GM21423 (cell line): ENCODE data around the gene TMEM121.

Source experiments
- ATAC-seq: cut with Tn5 transposase; IDR thresholded peaks from one replicate; pipeline ENCODE4 v1.9.1; 2021; ENCODE audit warnings: mild to moderate bottlenecking, moderate library complexity; ENCODE audit not compliant: unreplicated experiment

The TMEM121 gene

GRCh38 chr14:105525861-105526775, at the start of gene TMEM121:
TSS of gene TMEM121 (plus strand) at chr14:105526583. CDS start at chr14:105528835, 2,252 bp downstream.
- no peak for ATAC-seq

DNA sequence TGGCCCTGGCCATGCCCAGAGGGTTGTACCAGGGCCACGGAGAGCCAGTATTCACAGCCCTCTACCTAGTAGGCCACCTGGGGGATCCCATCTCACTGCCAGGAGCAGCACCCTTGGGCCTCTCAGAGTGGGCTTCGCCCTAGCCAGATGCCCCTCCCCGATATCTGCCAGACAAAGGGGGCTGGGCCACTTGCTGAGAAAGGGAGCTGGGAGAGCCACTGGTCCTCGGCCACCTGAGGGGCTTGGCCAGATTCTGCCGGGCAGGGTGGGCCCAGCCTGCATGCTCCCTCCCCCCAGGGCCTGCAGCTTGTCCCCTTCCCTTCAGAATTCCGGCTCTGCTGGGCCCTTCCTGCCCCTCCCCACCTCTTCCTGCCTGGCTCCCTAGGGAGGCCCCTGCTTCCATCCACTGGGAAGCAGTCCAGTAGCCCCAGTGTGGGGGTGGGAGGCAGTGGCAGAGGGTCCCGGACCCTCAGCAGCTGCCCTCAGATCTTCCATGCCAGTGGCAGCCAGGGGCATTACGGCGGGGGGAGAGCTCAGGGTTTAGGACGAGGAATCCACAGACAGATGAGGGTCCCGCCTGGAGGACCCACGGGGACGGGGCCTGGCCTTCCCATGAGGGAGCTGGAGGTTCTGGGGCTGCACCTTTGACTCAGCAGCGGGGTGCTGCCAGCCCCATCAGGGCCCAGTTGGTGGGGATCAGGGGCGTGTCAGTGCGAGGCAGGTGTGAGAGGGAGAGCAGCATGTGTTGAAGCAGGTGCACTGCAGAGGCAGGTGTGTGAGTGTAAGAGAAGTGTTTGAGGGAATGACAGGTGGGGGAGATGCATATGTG, 49.3 kb upstream of the TMEM121 start:
- ATAC-seq, result no peak

DNA sequence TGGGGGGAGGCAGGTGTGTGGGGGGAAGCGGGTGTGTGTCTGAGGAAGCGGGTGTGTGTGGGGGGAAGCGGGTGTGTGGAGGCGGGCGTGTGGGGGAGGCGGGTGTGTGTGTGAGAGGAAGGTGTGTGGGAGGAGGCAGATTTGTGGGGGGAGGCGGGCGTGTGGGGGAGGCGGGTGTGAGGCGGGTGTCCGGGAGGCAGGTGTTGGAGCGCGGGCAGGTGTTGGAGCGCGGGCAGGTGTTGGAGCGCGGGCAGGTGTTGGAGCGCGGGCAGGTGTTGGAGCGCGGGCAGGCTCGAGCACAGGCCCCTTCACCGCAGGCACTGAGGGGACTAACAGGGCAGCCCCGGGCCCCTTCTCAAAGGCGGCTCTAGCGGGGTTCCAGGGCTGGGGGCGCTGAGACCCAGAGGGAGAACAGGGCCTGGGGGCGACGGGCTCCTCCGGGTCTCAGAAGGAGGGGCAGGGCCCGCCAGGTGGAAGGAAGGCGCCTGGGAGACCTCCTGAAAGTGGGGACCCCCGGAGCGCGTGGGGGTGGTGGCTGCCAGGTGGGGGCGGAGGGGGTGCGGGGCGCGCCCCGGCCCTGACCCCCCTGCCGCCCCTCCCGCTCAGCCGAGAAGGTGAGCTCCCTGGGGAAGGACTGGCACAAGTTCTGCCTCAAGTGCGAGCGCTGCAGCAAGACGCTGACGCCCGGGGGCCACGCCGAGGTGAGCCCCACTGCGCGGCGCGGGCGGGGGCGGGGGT, 48.6 kb upstream of the TMEM121 start:
- no peak for ATAC-seq

DNA sequence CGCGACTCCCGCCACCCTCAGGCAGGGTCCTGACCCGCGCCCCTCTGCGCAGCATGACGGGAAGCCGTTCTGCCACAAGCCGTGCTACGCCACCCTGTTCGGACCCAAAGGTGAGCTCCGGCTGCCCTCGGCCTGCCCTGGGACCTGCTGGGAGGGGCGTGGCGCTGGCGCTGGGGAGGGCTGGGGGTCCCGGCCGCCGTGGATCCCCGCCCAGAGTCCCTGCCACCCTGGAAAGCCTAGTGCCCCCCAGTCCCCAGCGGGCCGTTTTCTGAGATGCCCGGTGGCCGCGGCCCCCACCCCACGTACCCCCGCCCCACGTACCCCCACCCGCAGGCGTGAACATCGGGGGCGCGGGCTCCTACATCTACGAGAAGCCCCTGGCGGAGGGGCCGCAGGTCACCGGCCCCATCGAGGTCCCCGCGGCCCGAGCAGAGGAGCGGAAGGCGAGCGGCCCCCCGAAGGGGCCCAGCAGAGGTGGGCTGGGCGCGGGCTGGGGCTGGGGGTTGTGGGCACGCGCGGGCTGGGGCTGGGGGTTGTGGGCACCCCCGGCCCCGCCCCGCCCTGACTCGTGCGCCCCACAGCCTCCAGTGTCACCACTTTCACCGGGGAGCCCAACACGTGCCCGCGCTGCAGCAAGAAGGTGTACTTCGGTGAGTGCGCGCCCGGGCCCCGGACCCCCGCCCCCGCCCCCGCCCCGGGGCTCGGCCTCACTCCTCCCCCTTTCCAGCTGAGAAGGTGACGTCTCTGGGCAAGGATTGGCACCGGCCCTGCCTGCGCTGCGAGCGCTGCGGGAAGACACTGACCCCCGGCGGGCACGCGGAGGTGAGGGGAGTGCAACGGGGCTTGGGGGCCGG, 47.8 kb upstream of the TMEM121 start:
- no peak for ATAC-seq

- no peak for ATAC-seq
Observed at GRCh38 chr14:105479431-105480158, 46.8 kb upstream of the TMEM121 start.

DNA sequence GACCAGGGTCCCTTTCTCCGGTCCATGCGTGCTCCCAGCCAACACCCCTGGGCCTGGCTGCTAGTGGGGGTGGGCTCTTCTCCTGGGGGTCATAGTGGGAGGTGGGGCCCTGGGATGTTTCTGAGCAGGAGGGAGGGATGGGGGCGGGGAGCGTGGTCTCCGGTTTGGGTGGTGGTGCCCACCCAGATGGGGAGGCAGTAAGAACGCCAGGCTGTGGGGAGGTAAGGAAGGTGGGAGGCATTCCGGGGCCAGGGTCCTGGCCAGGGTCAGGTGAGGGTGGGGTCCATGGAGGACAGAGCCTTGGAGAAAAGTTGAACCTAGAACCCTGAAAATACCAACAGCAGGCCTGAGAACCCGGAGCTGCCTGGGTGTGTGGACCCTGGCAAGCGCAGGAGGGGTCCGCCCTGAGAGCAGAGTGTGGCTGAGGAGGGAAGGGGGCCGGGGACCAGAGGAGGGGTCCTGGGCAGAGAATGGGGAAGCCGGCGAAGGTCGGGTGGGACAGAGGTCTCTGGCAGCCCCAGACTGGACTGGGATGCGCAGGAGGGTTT, 46.1 kb upstream of the TMEM121 start:
- no peak for ATAC-seq

DNA sequence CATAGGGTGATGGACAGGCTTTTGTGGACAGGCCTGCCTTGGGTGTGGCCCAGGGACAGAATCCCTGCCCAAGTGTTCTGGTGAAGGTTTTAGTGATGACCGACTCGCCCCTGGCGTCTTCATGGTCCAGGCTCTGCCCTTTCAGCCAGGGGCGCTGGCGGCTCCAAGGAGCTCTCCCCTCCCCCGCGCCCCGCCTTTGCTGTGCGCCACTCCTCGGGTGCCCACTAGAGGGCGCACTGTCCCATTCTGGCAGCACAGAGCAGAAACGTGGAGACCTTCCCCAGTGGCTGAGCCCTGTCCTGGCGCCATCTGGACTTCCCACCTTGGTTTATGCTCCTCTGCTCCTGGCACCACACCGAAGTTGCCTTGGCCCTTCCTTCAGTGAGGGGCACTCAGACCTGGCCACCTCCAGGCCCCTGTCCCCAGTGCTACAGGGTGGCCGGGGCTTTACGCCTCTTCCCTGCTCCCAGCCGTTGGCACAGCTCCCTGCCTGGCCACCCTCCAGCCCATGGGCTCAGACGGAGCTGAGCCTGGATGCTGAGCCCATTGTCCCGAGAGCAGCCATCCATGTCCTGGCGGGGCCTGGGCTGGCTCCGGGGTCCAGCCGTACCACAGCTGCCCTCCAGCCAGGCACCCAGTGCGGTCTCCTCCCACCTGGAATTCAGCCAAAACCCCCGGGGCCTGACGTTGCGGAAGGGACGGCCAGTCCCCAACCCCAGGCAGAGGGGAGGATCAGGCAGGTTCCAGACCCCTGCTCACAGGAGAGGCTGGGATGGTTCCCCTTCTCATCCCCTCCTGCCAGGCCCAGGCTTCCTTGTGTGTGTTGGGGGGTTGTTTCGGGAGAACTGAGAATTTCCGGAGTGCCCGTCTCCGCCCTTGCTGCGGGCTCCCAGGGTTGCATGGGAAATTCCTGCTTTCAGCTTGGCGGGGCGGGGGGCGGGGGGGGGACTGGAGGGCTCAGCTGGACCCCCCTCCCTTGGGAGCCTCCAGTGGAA, 45.3 kb upstream of the TMEM121 start:
- ATAC-seq, result peak; percentile 43

DNA sequence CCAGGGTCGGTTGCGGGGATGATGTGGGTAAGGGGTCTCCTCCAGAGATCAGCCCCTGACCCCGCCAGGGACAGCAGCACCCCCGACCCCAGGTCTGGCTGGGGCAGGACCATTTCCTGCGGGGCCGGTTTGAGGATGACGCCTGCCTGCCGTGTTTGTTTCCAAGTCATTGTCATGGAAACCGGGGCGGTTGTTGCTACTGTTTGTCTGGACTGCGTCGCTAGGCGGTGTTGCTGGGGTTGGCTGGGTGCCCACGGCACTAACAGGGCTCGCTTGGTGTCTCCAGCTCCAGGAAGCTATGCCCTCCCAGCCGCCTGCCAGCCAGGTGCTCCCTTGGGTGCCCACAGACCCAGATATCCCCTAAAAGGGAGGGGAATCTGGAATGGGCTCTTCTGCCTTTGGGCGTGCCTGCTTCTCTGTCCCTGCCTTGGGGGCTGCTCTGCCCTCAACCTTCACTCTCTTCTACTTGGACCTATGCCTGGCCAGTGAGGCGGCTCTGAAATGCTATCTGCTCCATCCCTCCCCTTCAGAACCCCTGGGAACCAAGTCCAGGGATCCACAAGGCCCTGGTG, 44.4 kb upstream of the TMEM121 start:
- ATAC-seq, result peak; percentile 51

DNA sequence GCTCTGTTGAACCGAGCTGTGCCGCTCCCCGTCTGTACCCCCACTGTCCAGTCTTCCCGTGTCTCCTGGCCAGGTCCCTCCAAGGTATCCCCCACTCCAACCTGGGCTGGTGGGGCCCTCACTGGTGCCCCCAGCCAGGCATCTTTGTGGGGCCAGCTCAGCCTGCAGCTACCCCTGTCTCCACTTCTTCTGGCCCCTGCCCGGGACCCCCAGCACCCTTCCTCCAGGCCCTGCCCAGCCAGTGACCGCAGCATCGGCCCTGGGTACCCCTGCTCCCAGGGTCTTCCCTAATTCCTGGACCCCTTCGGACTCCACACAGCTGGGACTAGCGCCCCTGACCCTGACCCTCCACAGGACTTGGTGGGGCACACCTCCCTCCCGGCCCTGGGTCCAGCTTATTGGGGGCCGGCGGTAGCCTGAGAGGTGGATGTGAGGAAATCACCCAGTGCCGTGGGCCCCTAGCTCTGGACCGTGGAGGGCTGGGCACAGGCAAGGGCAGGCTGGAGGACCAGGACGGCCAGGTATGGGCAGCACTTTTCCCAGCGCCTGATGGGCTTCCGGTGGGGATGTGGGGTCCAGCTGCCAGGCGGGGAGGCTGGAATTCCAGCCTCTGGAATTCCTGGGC, 43.8 kb upstream of the TMEM121 start:
- ATAC-seq, result no peak

DNA sequence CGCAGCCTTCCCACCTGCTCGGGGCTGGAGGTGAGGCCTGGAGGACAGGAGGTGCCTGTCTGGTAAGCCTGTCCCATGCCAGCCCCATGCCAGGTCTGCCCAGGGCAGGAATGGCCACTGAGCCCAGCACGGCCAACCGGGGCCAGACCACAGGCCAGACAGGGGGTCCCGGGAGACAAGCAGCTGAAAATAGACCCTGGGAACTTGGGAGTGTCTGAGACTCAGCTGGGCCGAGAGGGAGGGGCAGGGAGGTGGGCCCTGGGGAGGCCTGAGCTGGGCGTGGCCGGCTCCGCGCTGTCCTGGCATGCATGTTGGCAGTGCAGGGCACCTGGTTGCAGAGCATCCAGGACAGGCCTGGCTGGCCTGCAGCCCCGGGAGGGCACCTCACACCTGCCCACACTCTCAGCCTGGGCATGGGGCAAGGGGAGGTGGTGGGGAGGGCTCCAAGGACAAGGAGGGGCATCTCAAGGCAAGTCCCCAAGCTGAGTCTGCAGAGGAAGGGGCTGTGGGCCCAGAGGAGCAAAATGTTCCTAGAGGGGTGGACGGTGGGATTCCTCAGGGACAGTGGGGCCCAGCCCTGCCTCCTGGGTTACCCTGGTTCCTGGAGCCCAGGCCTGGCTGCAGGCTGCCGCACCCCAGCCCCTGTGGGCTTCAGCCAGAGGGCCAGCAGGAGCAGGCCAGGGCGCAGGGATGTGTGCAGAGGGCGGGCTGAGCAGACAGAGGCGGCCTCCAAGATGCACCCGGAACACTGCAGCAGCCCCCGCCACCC, 42.9 kb upstream of the TMEM121 start:
- no peak for ATAC-seq

- ATAC-seq, result no peak
Observed at GRCh38 chr14:105484069-105484996, 42.0 kb upstream of the TMEM121 start.

GRCh38 chr14:105484997-105485393, 41.4 kb upstream of the TMEM121 start:
- ATAC-seq, result no peak

- no peak for ATAC-seq
Observed at GRCh38 chr14:105485739-105486162, 40.6 kb upstream of the TMEM121 start.

GRCh38 chr14:105486163-105486973, 40.0 kb upstream of the TMEM121 start, which contains the start of gene CRIP1:
TSS of gene CRIP1 (plus strand) at chr14:105486886. CDS start at chr14:105487260, 374 bp downstream.
- ATAC-seq, result no peak
